CD4-positive, alpha-beta memory T cell (primary cell): ENCODE data around the gene ZNF33B. TPM values are rescaled to one million over a fixed set of nuclear protein-coding genes. Genes with fewer than 3 reads are reported as not detected.
"Not testable (repeated sequence)": the region's sequence is repeated elsewhere in the genome, so short reads cannot be mapped to it uniquely, and the experiment has no call there.

Source experiments
- CTCF ChIA-PET: fragments of 350-600 bp; sonication (Branson Sonifier 250); formaldehyde crosslinking; loops from one replicate; lab custom pipeline; 2021; ENCODE audit warnings: inconsistent platforms; ENCODE audit not compliant: partially characterized antibody; lab: Charles Lee
- POLR2A ChIA-PET: fragments of 350-600 bp; sonication (Branson Sonifier 250); formaldehyde crosslinking; loops from one replicate; lab custom pipeline; 2021; ENCODE audit not compliant: partially characterized antibody; lab: Charles Lee
- DNase-seq, 5 donors: peaks; one replicate each; pipeline versions ENCODE4 v3.0.0 to v3.0.0-alpha.2; 2020 to 2022; ENCODE audit warnings: mixed read lengths in 1 of 5
- H3K27ac ChIP-seq: one replicate; pipeline ENCODE4 v1.7.0; 2013; ENCODE audit warnings: low read depth, low read length
- H3K27me3 ChIP-seq: 2 replicates; pipeline ENCODE4 v1.7.0; 2013; ENCODE audit warnings: mild to moderate bottlenecking, low read length, moderate library complexity; ENCODE audit not compliant: insufficient read depth
- H3K36me3 ChIP-seq: 2 replicates; pipeline ENCODE4 v1.7.0; 2013; ENCODE audit warnings: mild to moderate bottlenecking, low read length, moderate library complexity; ENCODE audit not compliant: insufficient read depth
- H3K4me1 ChIP-seq: 2 replicates; pipeline ENCODE4 v1.7.0; 2013; ENCODE audit warnings: mild to moderate bottlenecking, low read length, moderate library complexity; ENCODE audit not compliant: insufficient read depth
- H3K4me3 ChIP-seq, 2 donors: one replicate each; pipeline ENCODE4 v1.7.0; 2013; ENCODE audit warnings: low read length in 2 of 2, mild to moderate bottlenecking in 1 of 2
- H3K9me3 ChIP-seq, 2 donors: one replicate each; pipeline ENCODE4 v1.7.0; 2013; ENCODE audit warnings: low read length in 2 of 2, control low read depth in 1 of 2; ENCODE audit not compliant: control insufficient read depth in 1 of 2
- H3K27ac Mint-ChIP-seq, 7 donors: one replicate each; pipeline ENCODE4 v1.8.0; 2020 to 2021; ENCODE audit warnings: mixed read lengths in 7 of 7, mild to moderate bottlenecking in 6 of 7, inconsistent platforms in 3 of 7, moderate library complexity in 3 of 7
- H3K27me3 Mint-ChIP-seq, 2 donors: one replicate each; pipeline ENCODE4 v1.8.0; 2020 to 2021; ENCODE audit warnings: mixed read lengths in 2 of 2
- H3K36me3 Mint-ChIP-seq, 2 donors: one replicate each; pipeline ENCODE4 v1.8.0; 2020 to 2021; ENCODE audit warnings: mixed read lengths in 2 of 2, inconsistent platforms in 1 of 2, mild to moderate bottlenecking in 1 of 2
- H3K4me1 Mint-ChIP-seq, 4 donors: one replicate each; pipeline ENCODE4 v1.8.0; 2020 to 2021; ENCODE audit warnings: mixed read lengths in 4 of 4, mild to moderate bottlenecking in 1 of 4
- H3K4me3 Mint-ChIP-seq, 8 donors: one replicate each; pipeline ENCODE4 v1.8.0; 2020 to 2021; ENCODE audit warnings: mixed read lengths in 8 of 8, mild to moderate bottlenecking in 7 of 8, moderate library complexity in 6 of 8, inconsistent platforms in 3 of 8
- H3K9me3 Mint-ChIP-seq, 8 donors: one replicate each; pipeline ENCODE4 v1.8.0; 2020 to 2021; ENCODE audit warnings: mixed read lengths in 8 of 8, mild to moderate bottlenecking in 5 of 8, inconsistent platforms in 3 of 8, moderate library complexity in 1 of 8
- intact Hi-C: fragments of 100-400 bp; cut with micrococcal nuclease; formaldehyde crosslinking; loops from one replicate; pipeline ENCODE4 v1.15.1; 2023
- polyA plus RNA-seq, 2 donors: library from polyadenylated mRNA; unstranded; fragments of 300-500 nt; fragmentation: Illumina TruSeq; gene quantifications; one replicate each; pipeline ENCODE4 v1.2.3, GENCODE V29; 2021
- total RNA-seq, 2 experiments: library from RNA; stranded (reverse); gene quantifications; one replicate each; pipeline ENCODE4 v1.2.3, GENCODE V29; 2021

The ZNF33B gene
- total RNA-seq = 10 to 100 TPM; 71.3 to 76.4 TPM
- polyA plus RNA-seq = 10 to 100 TPM; 11.7 to 22.6 TPM

GRCh38 chr10:42638055-42638820 lies at the start of gene ZNF33B:
Gene ZNF33B, minus strand, starts transcription at chr10:42638570. Its CDS starts 1,642 bp downstream, at chr10:42636928.
- peak within 1 kb of the TSS; percentile 84 for H3K27ac ChIP-seq
- Mint-ChIP-seq H3K36me3 (peaks cover 24 to 33% of the 10 kb centered on the region in 2 donors), H3K4me3 (peak within 1 kb of the TSS; percentile 95 to 99 (median 98)), H3K27ac (peak within 1 kb of the TSS; percentile 97 to 100 (median 98)), H3K27me3 (no peaks in the 10 kb centered on the region), H3K4me1 (peaks cover 24 to 53% (median 34%) of the 10 kb centered on the region in 4 donors), H3K9me3 (no peaks in the 10 kb centered on the region)
- H3K36me3 ChIP-seq = no peaks in the 10 kb centered on the region
- peak within 1 kb of the TSS; percentile 95 to 99 for H3K4me3 ChIP-seq
- no peaks in the 10 kb centered on the region for H3K9me3 ChIP-seq
- ChIA-PET CTCF (no interaction called here), POLR2A (interaction anchor here (0.6 to 2.1 kb wide), 8 partner anchors 11 to 799 kb away, joined by 3 to 14 read pairs (median 3); partner anchors contain the start of genes BMS1, CSGALNACT2 and ZNF487)
- peaks cover 25% of the 10 kb centered on the region for H3K4me1 ChIP-seq
- intact Hi-C loops = loop anchor here (2.0 to 5.0 kb wide), 5 partner anchors 85 to 937 kb away; partner anchors contain the start of genes BMS1, CSGALNACT2, HNRNPF and ZNF239
- H3K27me3 ChIP-seq = no peaks in the 10 kb centered on the region
- peak; percentile 92 to 96 (median 95) for DNase-seq

GRCh38 chr10:42684517-42684916 lies 46.1 kb upstream of the ZNF33B start:
- Histone ChIP-seq H3K27me3 (no peaks in the 10 kb centered on the region), H3K4me1 (peaks cover 12% of the 10 kb centered on the region), H3K36me3 (no peaks in the 10 kb centered on the region), H3K4me3 (no peak overlapping the region), H3K27ac (no peak overlapping the region), H3K9me3 (no peaks in the 10 kb centered on the region)
- Mint-ChIP-seq H3K27ac (no peak overlapping the region), H3K36me3 (peaks cover 0 to 4% of the 10 kb centered on the region in 2 donors), H3K9me3 (no peaks in the 10 kb centered on the region), H3K4me3 (no peak overlapping the region), H3K4me1 (peaks cover 2 to 13% (median 6%) of the 10 kb centered on the region in 4 donors), H3K27me3 (peaks cover 2 to 3% of the 10 kb centered on the region in 2 donors)
- intact Hi-C loops = no loop called here
- no peak for DNase-seq
- CTCF ChIA-PET = no interaction called here
- POLR2A ChIA-PET = no interaction called here

- no peak overlapping the region for H3K27ac ChIP-seq
- Mint-ChIP-seq H3K27me3 (peaks cover 2 to 3% of the 10 kb centered on the region in 2 donors), H3K36me3 (peaks cover 0 to 4% of the 10 kb centered on the region in 2 donors), H3K4me1 (no peaks in the 10 kb centered on the region), H3K9me3 (peaks cover 0 to 4% (median 0%) of the 10 kb centered on the region in 8 donors), H3K27ac (peak overlapping the region in 1 of 7 donors; percentile 55), H3K4me3 (no peak overlapping the region)
- ChIA-PET CTCF (no interaction called here), POLR2A (no interaction called here)
- H3K4me1 ChIP-seq = no peaks in the 10 kb centered on the region
- intact Hi-C loops = no loop called here
- H3K27me3 ChIP-seq = no peaks in the 10 kb centered on the region
- no peak for DNase-seq
- no peak overlapping the region for H3K4me3 ChIP-seq
- H3K36me3 ChIP-seq = no peaks in the 10 kb centered on the region
- H3K9me3 ChIP-seq = no peaks in the 10 kb centered on the region
Observed at GRCh38 chr10:42680267-42680666, 41.9 kb upstream of the ZNF33B start.

GRCh38 chr10:42665181-42665979 lies 27.0 kb upstream of the ZNF33B start:
- H3K4me3 ChIP-seq, H3K27ac ChIP-seq, H3K27me3 ChIP-seq, H3K9me3 ChIP-seq, POLR2A ChIA-PET, H3K27me3 Mint-ChIP-seq, H3K36me3 ChIP-seq, H3K4me1 ChIP-seq, H3K36me3 Mint-ChIP-seq, CTCF ChIA-PET, intact Hi-C loops: not testable (repeated sequence)
- Mint-ChIP-seq H3K27ac (peak overlapping the region in 5 of 7 donors; percentile 30 to 91 (median 46)), H3K4me3 (peak overlapping the region in 7 of 8 donors; percentile 17 to 68 (median 52)), H3K9me3 (peaks cover 0 to 17% (median 8%) of the 10 kb centered on the region in 8 donors), H3K4me1 (peaks cover 0 to 14% (median 4%) of the 10 kb centered on the region in 4 donors)
- peak in 3 of 5 donors; percentile 11 to 30 (median 28) for DNase-seq

GRCh38 chr10:42654419-42654818 lies 16.0 kb upstream of the ZNF33B start:
- Mint-ChIP-seq H3K4me1 (peaks cover 0 to 7% (median 4%) of the 10 kb centered on the region in 4 donors), H3K36me3 (no peaks in the 10 kb centered on the region), H3K4me3 (no peak overlapping the region), H3K9me3 (peaks cover 0 to 2% (median 0%) of the 10 kb centered on the region in 8 donors), H3K27me3 (peaks cover 0 to 2% of the 10 kb centered on the region in 2 donors), H3K27ac (no peak overlapping the region)
- H3K4me1 ChIP-seq = no peaks in the 10 kb centered on the region
- intact Hi-C loops = no loop called here
- POLR2A ChIA-PET = no interaction called here
- no peak overlapping the region for H3K27ac ChIP-seq
- no peak for DNase-seq
- H3K36me3 ChIP-seq = no peaks in the 10 kb centered on the region
- H3K4me3 ChIP-seq = no peak overlapping the region
- H3K27me3 ChIP-seq = no peaks in the 10 kb centered on the region
- no peaks in the 10 kb centered on the region for H3K9me3 ChIP-seq
- CTCF ChIA-PET = no interaction called here

- Mint-ChIP-seq H3K9me3 (peaks cover 0 to 2% (median 0%) of the 10 kb centered on the region in 8 donors), H3K4me3 (no peak overlapping the region), H3K4me1 (peaks cover 0 to 7% (median 4%) of the 10 kb centered on the region in 4 donors), H3K36me3 (no peaks in the 10 kb centered on the region), H3K27me3 (peaks cover 0 to 2% of the 10 kb centered on the region in 2 donors), H3K27ac (no peak overlapping the region)
- Histone ChIP-seq H3K27me3 (no peaks in the 10 kb centered on the region), H3K36me3 (no peaks in the 10 kb centered on the region), H3K27ac (no peak overlapping the region), H3K4me1 (no peaks in the 10 kb centered on the region), H3K9me3 (no peaks in the 10 kb centered on the region), H3K4me3 (no peak overlapping the region)
- ChIA-PET POLR2A (no interaction called here), CTCF (no interaction called here)
- DNase-seq = no peak
- intact Hi-C loops = no loop called here
Observed at GRCh38 chr10:42652858-42653257, 14.5 kb upstream of the ZNF33B start.

- peaks cover 0 to 1% of the 10 kb centered on the region in 2 donors for H3K27me3 Mint-ChIP-seq
- Histone ChIP-seq H3K27ac (no peak overlapping the region), H3K4me1 (no peaks in the 10 kb centered on the region), H3K36me3 (no peaks in the 10 kb centered on the region), H3K27me3 (no peaks in the 10 kb centered on the region), H3K9me3 (no peaks in the 10 kb centered on the region), H3K4me3 (no peak overlapping the region)
- H3K36me3 Mint-ChIP-seq = peaks cover 0 to 1% of the 10 kb centered on the region in 2 donors
- ChIA-PET CTCF (no interaction called here), POLR2A (interaction anchor here (2.2 kb wide), 1 partner anchor 11 kb away, joined by 9 read pairs; the partner anchor contains the start of gene ZNF33B)
- DNase-seq = no peak
- no peak overlapping the region for H3K27ac Mint-ChIP-seq
- no peak overlapping the region for H3K4me3 Mint-ChIP-seq
- peaks cover 0 to 7% (median 4%) of the 10 kb centered on the region in 4 donors for H3K4me1 Mint-ChIP-seq
- intact Hi-C loops = no loop called here
- H3K9me3 Mint-ChIP-seq = peaks cover 0 to 2% (median 0%) of the 10 kb centered on the region in 8 donors
Observed at GRCh38 chr10:42650374-42650773, 12.0 kb upstream of the ZNF33B start.
